Tibial artery (tissue), 4 donors: ENCODE results near the gene ANKS3.

Experiments
- DNase-seq, 2 donors: peaks; one replicate each; pipeline ENCODE4 v3.0.0-alpha.2; 2019
- H3K27ac ChIP-seq, 2 donors: fragments of 200-600 bp; sonication (generic) in 1 of 2; 1 replicate in 1 of 2; 2 replicates in 1 of 2; pipeline ENCODE4 v1.5.1; 2018 to 2019; ENCODE audit warnings: mild to moderate bottlenecking in 1 of 2
- H3K27me3 ChIP-seq, 2 donors: fragments of 200-600 bp; sonication (generic) in 1 of 2; one replicate each; pipeline versions ENCODE4 v1.5.1 to v1.6.0; 2016 to 2019
- H3K36me3 ChIP-seq, 3 donors: fragments of 200-600 bp; sonication (generic) in 2 of 3; one replicate each; pipeline ENCODE4 v1.5.1; 2016 to 2019; ENCODE audit warnings: mild to moderate bottlenecking in 2 of 3
- H3K4me1 ChIP-seq, 4 donors: fragments of 200-600 bp; sonication (generic) in 2 of 4; 1 replicate in 3 of 4; 2 replicates in 1 of 4; pipeline ENCODE4 v1.5.1; 2016 to 2019
- H3K4me3 ChIP-seq, 2 donors: fragments of 200-600 bp; sonication (generic) in 1 of 2; 1 replicate in 1 of 2; 2 replicates in 1 of 2; pipeline ENCODE4 v1.5.1; 2018 to 2019; ENCODE audit warnings: mild to moderate bottlenecking in 2 of 2
- H3K9me3 ChIP-seq, 3 donors: fragments of 200-600 bp; sonication (generic) in 1 of 3; one replicate each; pipeline ENCODE4 v1.5.1; 2016 to 2019
- intact Hi-C: fragments of 100-400 bp; cut with DNase I; formaldehyde crosslinking; loops from one replicate; pipeline ENCODE4 v1.15.0; 2023; ENCODE audit warnings: low total_unique reads
- TF ChIP-seq, protein P1 (sequence below), 2 experiments: fragments of 200-600 bp in 1 of 2; fragments of 450-650 bp in 1 of 2; IDR thresholded peaks; one replicate each; pipeline ENCODE4 v1.5.1; 2017 to 2019; ENCODE audit warnings: antibody characterized with exemption in 2 of 2, mild to moderate bottlenecking in 1 of 2, moderate library complexity in 1 of 2

ANKS3 gene

DNA sequence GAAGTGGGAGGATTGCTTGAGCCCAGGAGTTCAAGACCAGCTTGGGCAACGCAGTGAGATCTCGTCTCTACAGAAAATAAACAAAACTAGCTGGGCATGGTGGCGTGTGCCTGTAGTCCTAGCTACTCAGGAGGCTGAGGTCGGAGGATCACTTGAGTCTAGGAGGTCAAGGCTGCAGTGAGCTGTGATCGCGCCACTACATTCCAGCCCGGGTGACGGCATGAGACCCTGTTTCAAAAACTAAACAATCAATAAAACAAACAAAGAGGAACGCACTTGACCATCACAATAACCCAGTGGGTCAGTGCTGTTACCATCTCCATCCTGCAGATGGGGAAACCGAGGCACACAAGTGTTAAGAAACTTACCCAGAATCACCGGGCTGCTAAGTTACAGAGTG lies 19.2 kb upstream of the ANKS3 start:
- H3K27me3 ChIP-seq = no peaks in the 10 kb centered on the region
- H3K36me3 ChIP-seq = peaks cover 57 to 100% (median 84%) of the 10 kb centered on the region in 3 donors
- intact Hi-C loops = no loop called here
- no peaks in the 10 kb centered on the region for H3K4me1 ChIP-seq
- H3K9me3 ChIP-seq = no peaks in the 10 kb centered on the region
- TF ChIP-seq, protein P1, sequence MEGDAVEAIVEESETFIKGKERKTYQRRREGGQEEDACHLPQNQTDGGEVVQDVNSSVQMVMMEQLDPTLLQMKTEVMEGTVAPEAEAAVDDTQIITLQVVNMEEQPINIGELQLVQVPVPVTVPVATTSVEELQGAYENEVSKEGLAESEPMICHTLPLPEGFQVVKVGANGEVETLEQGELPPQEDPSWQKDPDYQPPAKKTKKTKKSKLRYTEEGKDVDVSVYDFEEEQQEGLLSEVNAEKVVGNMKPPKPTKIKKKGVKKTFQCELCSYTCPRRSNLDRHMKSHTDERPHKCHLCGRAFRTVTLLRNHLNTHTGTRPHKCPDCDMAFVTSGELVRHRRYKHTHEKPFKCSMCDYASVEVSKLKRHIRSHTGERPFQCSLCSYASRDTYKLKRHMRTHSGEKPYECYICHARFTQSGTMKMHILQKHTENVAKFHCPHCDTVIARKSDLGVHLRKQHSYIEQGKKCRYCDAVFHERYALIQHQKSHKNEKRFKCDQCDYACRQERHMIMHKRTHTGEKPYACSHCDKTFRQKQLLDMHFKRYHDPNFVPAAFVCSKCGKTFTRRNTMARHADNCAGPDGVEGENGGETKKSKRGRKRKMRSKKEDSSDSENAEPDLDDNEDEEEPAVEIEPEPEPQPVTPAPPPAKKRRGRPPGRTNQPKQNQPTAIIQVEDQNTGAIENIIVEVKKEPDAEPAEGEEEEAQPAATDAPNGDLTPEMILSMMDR (IDR thresholded peaks at IDR 0.05) = no peak
- no peak overlapping the region for H3K4me3 ChIP-seq
- no peak for DNase-seq
- H3K27ac ChIP-seq = no peak overlapping the region

DNA sequence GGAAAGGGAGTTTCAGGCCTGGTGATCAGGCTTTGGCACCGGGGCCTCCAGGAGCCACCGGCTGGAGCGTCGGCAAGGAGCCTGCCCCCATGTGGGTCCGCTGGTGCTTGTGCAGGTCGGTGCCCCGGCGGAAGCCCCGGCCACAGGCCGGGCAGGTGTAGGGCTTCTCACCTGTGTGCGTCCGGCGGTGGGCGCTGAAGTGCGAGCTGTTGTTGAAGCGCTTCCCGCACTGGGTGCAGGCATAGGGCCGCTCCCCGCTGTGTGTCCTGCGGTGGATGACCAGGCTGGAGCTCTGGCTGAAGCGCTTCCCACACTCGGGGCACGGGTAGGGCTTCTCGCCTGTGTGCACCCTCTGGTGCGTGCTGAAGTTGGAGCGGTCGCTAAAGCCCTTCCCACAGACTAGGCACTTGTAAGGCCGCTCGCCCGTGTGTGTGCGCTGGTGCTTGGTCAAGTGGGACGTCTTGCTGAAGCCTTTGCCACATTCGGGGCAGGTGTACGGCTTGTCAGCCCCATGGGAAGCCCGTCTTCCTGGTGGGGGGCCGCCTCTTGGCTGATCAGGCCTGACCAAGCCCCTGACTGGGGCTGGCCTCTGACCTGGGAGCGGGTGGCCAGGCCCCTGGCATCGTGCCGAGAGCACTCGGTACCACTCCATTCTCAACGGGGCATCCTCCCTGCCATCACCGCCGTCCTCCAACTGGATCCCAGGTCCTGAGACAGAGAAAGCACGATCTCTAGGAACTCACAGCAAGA lies 18.5 kb upstream of the ANKS3 start:
- Histone ChIP-seq H3K36me3 (peaks cover 50 to 93% (median 77%) of the 10 kb centered on the region in 3 donors), H3K27me3 (no peaks in the 10 kb centered on the region), H3K4me1 (peaks cover 0 to 2% (median under 1%) of the 10 kb centered on the region in 4 donors), H3K4me3 (no peak overlapping the region), H3K9me3 (no peaks in the 10 kb centered on the region), H3K27ac (no peak overlapping the region)
- intact Hi-C loops = no loop called here
- DNase-seq = no peak
- TF ChIP-seq, protein P1 (IDR thresholded peaks at IDR 0.05) = no peak

DNA sequence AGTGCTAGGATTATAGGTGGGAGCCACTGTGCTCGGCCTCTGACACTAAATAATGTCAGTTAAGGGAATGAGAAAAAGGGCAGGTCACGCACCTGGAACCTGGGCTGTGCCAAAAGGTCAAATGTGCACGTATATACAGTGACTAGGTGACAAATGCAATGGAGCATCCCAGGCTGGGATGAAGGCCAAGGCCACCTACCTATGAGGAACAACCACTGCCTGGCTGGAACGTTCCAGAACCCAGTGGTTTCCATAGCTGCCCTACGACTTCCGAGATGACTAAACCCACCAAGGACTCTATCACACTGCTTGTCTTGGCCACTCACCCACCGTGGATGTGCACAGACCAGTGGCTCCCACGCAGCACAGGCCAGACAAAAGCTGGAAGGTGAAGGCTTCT lies 16.8 kb upstream of the ANKS3 start:
- Histone ChIP-seq H3K27me3 (no peaks in the 10 kb centered on the region), H3K27ac (no peak overlapping the region), H3K4me3 (no peak overlapping the region), H3K9me3 (no peaks in the 10 kb centered on the region), H3K36me3 (peaks cover 47 to 77% (median 60%) of the 10 kb centered on the region in 3 donors), H3K4me1 (peaks cover 0 to 10% (median 9%) of the 10 kb centered on the region in 4 donors)
- DNase-seq = no peak
- intact Hi-C loops = no loop called here
- TF ChIP-seq, protein P1 (IDR thresholded peaks at IDR 0.05) = no peak

DNA sequence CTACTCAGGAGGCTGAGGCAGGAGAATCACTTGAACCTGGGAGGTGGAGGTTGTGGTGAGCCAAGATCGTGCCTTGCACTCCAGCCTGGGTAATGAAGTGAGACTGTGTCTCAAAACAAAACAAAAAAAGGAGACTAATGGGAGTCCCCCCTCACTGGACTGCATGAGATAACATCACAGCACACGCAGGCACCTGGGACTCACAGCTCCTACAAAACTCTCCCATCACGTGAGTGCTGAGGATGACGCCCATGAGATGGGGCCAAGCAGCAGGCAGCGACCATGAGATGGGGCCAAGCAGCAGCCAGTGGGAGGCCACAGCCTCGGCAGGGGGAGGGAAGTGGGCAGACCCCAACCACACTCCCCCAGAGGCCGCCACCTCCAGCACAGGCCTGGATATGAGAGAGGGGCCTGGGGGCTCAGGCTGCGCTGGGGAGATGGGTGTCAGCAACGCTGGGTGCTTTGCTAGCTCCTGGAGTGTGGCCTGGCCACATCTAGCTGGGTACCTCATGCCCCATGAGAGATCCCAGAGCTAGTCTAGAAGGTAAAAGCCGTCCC lies 15.7 kb upstream of the ANKS3 start:
- H3K36me3 ChIP-seq = peaks cover 36 to 65% (median 49%) of the 10 kb centered on the region in 3 donors
- TF ChIP-seq, protein P1 (IDR thresholded peaks at IDR 0.05) = no peak
- H3K9me3 ChIP-seq = no peaks in the 10 kb centered on the region
- DNase-seq = no peak
- no peaks in the 10 kb centered on the region for H3K27me3 ChIP-seq
- H3K27ac ChIP-seq = no peak overlapping the region
- peaks cover 0 to 10% (median 9%) of the 10 kb centered on the region in 4 donors for H3K4me1 ChIP-seq
- intact Hi-C loops = loop anchor here (5.0 kb wide), 1 partner anchor 198 kb away; no protein-coding TSS in a partner anchor
- H3K4me3 ChIP-seq = no peak overlapping the region

DNA sequence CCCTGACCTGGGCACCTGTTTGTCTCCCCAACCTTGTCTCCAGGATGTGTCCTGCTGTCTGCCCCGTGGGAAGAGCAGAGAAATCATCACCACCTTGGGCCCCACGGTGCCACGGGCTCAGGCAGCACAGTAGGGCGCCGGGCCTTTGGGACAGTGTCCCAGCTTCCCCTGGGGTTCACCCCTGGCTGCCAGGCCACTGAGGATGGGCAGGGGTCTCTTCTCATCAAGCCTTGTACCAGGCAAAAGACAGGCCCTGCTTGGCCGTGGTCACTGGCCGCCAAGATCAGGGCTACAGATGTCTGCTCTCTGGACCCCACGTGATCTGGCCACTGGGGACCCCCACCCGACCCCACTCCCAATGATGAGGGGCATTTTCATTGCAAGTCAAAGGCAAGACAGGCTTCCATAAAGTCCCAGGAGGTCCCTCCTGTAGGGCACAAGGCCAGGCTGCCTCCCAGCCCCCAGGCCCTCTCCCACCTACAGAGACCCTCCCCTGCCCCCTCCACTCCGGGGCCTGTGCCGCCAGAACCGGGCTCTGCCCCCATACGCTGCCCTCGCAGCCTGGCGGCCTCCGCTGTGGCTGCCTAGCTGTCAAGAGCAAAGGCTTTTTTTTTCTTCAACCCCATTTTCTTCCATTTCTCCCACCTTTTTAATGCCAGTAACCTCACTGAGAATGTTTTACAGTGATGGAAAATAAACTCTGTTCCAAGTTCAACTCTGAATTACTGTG lies 14.8 kb upstream of the ANKS3 start:
- Histone ChIP-seq H3K36me3 (peaks cover 31 to 56% (median 42%) of the 10 kb centered on the region in 3 donors), H3K27ac (no peak overlapping the region), H3K4me1 (peaks cover 0 to 10% (median 9%) of the 10 kb centered on the region in 4 donors), H3K27me3 (no peaks in the 10 kb centered on the region), H3K4me3 (no peak overlapping the region), H3K9me3 (no peaks in the 10 kb centered on the region)
- TF ChIP-seq, protein P1 (IDR thresholded peaks at IDR 0.05) = no peak
- intact Hi-C loops = loop anchor here (5.0 kb wide), 1 partner anchor 198 kb away; no protein-coding TSS in a partner anchor
- no peak for DNase-seq
